HG03095 (cell line): ENCODE data around the gene ABCA2.

Source experiments
- ATAC-seq: cut with Tn5 transposase; IDR thresholded peaks from one replicate; pipeline ENCODE4 v1.9.1; 2021; ENCODE audit warnings: moderate library complexity; ENCODE audit not compliant: unreplicated experiment

Gene ABCA2

GRCh38 chr9:137000177-137000930 is 27.7 kb downstream of the ABCA2 start:
- ATAC-seq, result peak; percentile 68

GRCh38 chr9:136997830-136998234 is 30.2 kb downstream of the ABCA2 start:
- no peak for ATAC-seq

GRCh38 chr9:136997371-136997770 is 30.7 kb downstream of the ABCA2 start:
- no peak for ATAC-seq

DNA sequence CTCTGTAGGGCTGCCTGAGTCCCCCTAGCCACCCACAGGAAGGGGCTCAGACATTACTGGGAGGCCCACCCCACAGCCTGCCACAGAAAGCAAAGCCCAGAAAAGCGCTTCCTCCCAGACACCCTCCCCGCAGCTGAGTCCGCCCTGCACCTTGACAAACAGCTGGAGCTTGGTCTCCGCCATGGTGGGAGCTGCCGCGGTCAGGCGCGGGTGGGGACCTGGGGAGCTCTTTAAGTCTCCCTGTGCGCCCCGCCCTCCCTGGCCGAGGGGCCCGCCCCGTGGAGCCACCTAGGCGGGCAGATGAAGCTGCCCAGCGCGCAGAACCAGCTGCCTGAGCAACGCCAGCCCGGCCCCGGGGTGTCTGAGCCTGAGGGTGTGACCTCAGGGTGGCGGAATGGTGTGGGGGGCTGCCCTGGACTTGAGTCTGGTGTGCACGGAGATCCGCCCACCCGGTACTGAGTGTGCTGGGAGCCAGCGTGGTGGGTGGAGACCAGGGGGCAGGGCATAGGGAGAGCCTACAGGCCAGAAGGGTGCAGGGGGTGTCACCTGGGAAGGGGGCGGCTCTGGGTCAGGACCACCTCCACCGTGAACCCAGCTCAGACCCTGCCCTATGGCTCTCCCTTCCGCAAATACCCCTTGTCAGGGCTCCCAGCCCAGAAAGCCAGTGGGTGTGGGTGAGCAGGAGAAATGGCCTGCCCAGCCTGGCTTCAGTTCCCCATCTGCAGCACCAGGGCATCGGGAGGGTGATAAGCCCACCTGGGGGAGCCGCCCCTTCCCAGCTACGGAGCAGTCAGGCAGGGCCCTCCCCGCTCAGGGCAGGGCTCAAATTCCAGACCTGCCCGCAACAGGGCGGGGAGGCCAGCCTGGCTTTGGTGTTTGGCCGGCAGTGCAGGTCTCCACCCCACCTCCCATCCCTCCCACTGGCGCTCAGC is 31.4 kb downstream of the ABCA2 start, which contains the start of gene CLIC3:
Gene CLIC3, minus strand, starts transcription at position 208 of the 932 bp plus-strand sequence. Its CDS starts 25 bp downstream, at position 183.
- no peak for ATAC-seq

DNA sequence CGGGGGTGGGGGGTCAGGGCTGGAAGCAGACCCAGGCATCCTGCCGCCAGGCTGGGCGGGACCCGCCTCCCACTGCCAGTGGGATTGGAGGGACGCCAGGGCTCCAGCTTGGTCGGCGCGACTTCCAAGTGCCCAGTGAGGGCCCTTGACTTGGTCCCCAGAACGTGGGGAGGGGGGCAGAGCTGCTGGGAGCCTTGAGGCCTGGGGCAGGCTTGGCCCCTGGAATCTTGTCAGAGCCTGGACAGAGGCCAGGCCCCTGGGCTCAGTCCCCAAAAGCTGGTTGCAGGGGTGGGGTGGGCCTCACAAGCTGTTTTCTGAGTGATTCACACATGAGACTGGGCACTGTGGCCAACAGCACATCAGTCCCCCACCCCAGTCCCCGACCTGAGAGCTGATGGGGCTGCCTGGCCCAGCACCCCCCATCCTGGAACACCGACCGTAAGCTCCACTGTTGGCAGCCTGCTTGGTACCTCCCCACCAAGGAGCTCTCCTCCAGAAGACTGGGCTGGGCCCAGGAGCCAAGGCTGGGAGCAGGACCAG is 32.2 kb downstream of the ABCA2 start:
- no peak for ATAC-seq

DNA sequence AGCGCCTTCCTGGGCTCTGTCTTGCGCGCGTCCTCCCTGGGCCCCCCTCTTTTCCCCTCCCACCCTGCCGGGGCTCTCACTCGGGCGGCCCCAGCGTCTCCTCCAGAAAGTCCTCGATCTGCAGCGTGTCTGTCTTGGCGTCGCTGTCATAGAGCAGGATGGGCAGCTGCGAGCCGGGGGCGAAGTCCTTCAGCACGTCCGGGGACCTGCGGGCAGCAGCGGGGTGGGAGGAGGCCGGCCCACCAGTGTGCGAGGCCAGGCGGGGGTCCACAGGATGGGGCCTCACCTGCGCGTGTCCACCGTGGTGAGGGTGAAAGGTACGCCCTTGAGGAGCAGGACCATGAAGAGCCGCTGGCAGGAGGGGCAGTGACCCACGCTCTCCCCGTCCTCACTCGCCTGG is 32.7 kb downstream of the ABCA2 start:
- no peak for ATAC-seq

DNA sequence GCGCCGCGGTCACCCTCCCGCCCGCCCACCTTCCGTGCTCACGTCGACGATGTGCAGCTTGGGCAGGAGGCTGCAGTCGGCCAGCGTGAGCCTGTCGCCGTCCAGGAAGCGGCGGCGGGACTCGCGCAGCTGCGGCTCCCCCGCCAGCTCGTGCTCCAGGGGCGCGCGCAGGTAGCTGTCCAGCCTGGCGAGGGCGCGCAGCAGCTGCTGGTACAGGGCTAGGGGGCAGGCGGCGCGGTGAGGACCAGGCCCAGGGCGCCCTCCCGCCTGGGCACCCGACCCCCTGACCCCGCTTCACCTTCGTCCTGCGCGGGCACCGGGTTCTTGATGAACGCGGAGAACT is 33.2 kb downstream of the ABCA2 start:
- no peak for ATAC-seq

GRCh38 chr9:136994180-136994887 is 33.7 kb downstream of the ABCA2 start:
- no peak for ATAC-seq

GRCh38 chr9:136992819-136993369 is 35.1 kb downstream of the ABCA2 start:
- ATAC-seq, result no peak

- ATAC-seq, result peak; percentile 74
Measured at GRCh38 chr9:136991993-136992818, 35.8 kb downstream of the ABCA2 start, which contains the start of gene PAXX. PAXX (plus strand) TSS chr9:136992422; CDS start chr9:136992444, 22 bp downstream.

DNA sequence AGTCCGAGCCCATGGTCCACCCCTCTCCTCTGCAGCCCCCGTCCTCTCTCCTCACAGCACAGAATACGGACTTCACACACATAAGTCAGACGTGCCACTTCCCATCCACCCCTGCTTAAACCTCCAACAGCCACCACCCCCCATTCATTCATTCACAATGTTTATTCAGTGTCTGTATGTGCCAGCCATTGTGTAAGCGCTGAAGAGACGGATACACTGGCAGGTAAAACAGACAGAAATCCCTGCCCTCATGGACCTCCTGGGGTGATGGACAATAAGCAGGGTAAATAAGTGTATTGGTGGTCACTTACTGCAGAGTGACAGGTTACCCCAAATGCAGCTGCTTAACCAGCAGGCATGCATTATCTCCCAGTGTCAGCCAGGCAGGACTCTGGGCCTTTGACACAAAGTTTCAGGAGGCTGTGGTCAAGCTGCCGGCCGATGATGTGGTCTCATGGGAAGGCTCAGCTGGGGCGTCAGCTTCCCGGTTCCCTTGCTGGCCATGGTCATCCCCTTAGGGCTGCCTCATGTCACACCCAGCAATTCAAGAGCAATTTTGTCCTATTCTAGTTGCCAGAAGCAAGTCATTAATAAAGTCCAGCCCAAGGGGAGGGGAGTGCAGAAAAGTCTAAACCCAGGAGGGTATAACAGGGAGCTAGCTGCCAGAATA is 37.7 kb downstream of the ABCA2 start:
- no peak for ATAC-seq

DNA sequence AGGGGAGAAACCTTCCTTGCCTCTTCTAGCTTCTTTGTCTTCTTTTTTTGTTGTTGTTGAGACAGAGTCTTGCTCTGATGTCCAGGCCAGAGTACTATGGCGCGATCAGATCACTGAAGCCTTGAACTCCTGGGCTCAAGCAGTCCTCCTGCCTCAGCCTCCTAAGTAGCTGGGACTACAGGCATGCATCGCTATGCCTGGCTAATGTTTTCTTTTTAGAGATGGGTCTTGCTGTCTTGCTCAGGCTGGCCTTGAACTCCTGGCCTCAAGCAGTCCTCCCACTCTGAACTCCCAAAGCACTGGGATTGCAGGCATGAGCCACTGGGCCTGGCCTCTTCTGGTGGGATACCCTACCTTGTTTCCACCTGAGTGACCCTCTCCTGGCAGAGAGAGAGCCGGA is 39.2 kb downstream of the ABCA2 start:
- no peak for ATAC-seq

GRCh38 chr9:136985853-136986252 is 42.2 kb downstream of the ABCA2 start:
- ATAC-seq, result no peak

GRCh38 chr9:136985027-136985602 is 42.9 kb downstream of the ABCA2 start:
- ATAC-seq, result no peak

GRCh38 chr9:136984464-136985026 is 43.5 kb downstream of the ABCA2 start:
- ATAC-seq, result no peak

GRCh38 chr9:136983656-136984314 is 44.3 kb downstream of the ABCA2 start:
- no peak for ATAC-seq

- ATAC-seq, result no peak
Measured at GRCh38 chr9:136983167-136983566, 44.9 kb downstream of the ABCA2 start.
